NCI-H82 (cell line): ENCODE measurements around the gene THUMPD3.
A peak's percentile ranks its signal among the peaks of the same experiment; 100 is the strongest.

ENCODE experiments used
- DNase-seq: peaks from one replicate; lab custom pipeline; 2025; lab: John Stamatoyannopoulos, UW

Gene THUMPD3

GRCh38 chr3:9362731-9363530 lies at the start of gene THUMPD3:
Gene THUMPD3 (plus strand): TSS chr3:9363054. CDS start chr3:9365069, 2,015 bp downstream.
- DNase-seq: peak; percentile 93

GRCh38 chr3:9314796-9315195 lies 48.1 kb upstream of the THUMPD3 start:
- no peak for DNase-seq

GRCh38 chr3:9316881-9317361 lies 45.9 kb upstream of the THUMPD3 start:
- no peak for DNase-seq

GRCh38 chr3:9322780-9323179 lies 40.1 kb upstream of the THUMPD3 start:
- no peak for DNase-seq

GRCh38 chr3:9324944-9325343 lies 37.9 kb upstream of the THUMPD3 start:
- DNase-seq: no peak

GRCh38 chr3:9327578-9327977 lies 35.3 kb upstream of the THUMPD3 start:
- DNase-seq: no peak

GRCh38 chr3:9330166-9330703 lies 32.6 kb upstream of the THUMPD3 start:
- no peak for DNase-seq

GRCh38 chr3:9331171-9331570 lies 31.7 kb upstream of the THUMPD3 start:
- DNase-seq: no peak

- no peak for DNase-seq
These were observed 30.4 kb upstream of the THUMPD3 start for GRCh38 chr3:9332250-9333030.

- DNase-seq: no peak
These were observed 22.9 kb upstream of the THUMPD3 start for GRCh38 chr3:9339761-9340471.

- no peak for DNase-seq
These were observed 22.4 kb upstream of the THUMPD3 start for GRCh38 chr3:9340472-9340902.

GRCh38 chr3:9342696-9343095 lies 20.2 kb upstream of the THUMPD3 start:
- no peak for DNase-seq

GRCh38 chr3:9343115-9343514 lies 19.7 kb upstream of the THUMPD3 start:
- no peak for DNase-seq

GRCh38 chr3:9345041-9345440 lies 17.8 kb upstream of the THUMPD3 start:
- DNase-seq: no peak

- DNase-seq: no peak
These were observed 16.7 kb upstream of the THUMPD3 start for GRCh38 chr3:9346141-9346540.

GRCh38 chr3:9347081-9347480 lies 15.8 kb upstream of the THUMPD3 start:
- no peak for DNase-seq

GRCh38 chr3:9347887-9348286 lies 15.0 kb upstream of the THUMPD3 start:
- no peak for DNase-seq

GRCh38 chr3:9349321-9350117 lies 13.3 kb upstream of the THUMPD3 start:
- no peak for DNase-seq

GRCh38 chr3:9351709-9352126 lies 11.1 kb upstream of the THUMPD3 start:
- no peak for DNase-seq

GRCh38 chr3:9352917-9353752 lies 9.7 kb upstream of the THUMPD3 start:
- peak; percentile 69 for DNase-seq
